Natural killer cell (primary cell): ENCODE results near the gene PLAU. TPM values are rescaled to one million over a fixed set of nuclear protein-coding genes. Genes with fewer than 3 reads are reported as not detected.

ENCODE experiments used
- ATAC-seq, 3 donors: fragments of 150-1000 bp in 2 of 3; fragments of 200-7000 bp in 1 of 3; cut with Tn5 transposase; 1 replicate in 1 of 3; 2 replicates in 2 of 3; pipeline ENCODE4 v1.10.0; 2021; ENCODE audit warnings: mild to moderate bottlenecking in 2 of 3, moderate library complexity in 2 of 3
- DNase-seq, 2 donors: peaks; one replicate each; pipeline versions ENCODE4 v3.0.0 to v3.0.0-alpha.2; 2013 to 2021; ENCODE audit warnings: mixed read lengths in 1 of 2
- H3K27ac ChIP-seq: one replicate; pipeline ENCODE4 v1.5.1; 2013; ENCODE audit warnings: mild to moderate bottlenecking, low read length
- H3K27me3 ChIP-seq: one replicate; pipeline ENCODE4 v1.6.1; 2013; ENCODE audit warnings: low read length; ENCODE audit not compliant: control insufficient read depth, insufficient read depth
- H3K36me3 ChIP-seq: one replicate; pipeline ENCODE4 v1.6.1; 2013; ENCODE audit warnings: low read length; ENCODE audit not compliant: control insufficient read depth, insufficient read depth
- H3K4me1 ChIP-seq: one replicate; pipeline ENCODE4 v1.6.1; 2013; ENCODE audit warnings: low read length; ENCODE audit not compliant: control insufficient read depth, insufficient read depth
- H3K4me3 ChIP-seq: one replicate; pipeline ENCODE4 v1.5.1; 2013; ENCODE audit warnings: low read length
- H3K9me3 ChIP-seq: one replicate; pipeline ENCODE4 v1.6.1; 2013; ENCODE audit warnings: low read length; ENCODE audit not compliant: control insufficient read depth, insufficient read depth
- H3K27ac Mint-ChIP-seq, 2 donors: one replicate each; pipeline ENCODE4 v1.8.0; 2022; ENCODE audit warnings: mild to moderate bottlenecking in 2 of 2, mixed read lengths in 2 of 2, moderate library complexity in 1 of 2
- H3K27me3 Mint-ChIP-seq, 2 donors: one replicate each; pipeline ENCODE4 v1.8.0; 2022; ENCODE audit warnings: low read depth in 2 of 2, mixed read lengths in 2 of 2
- H3K36me3 Mint-ChIP-seq: one replicate; pipeline ENCODE4 v1.8.0; 2022; ENCODE audit warnings: mixed read lengths
- H3K4me1 Mint-ChIP-seq, 2 donors: one replicate each; pipeline ENCODE4 v1.8.0; 2022; ENCODE audit warnings: mixed read lengths in 2 of 2
- H3K4me3 Mint-ChIP-seq: one replicate; pipeline ENCODE4 v1.8.0; 2022; ENCODE audit warnings: mild to moderate bottlenecking, moderate library complexity, mixed read lengths
- H3K9me3 Mint-ChIP-seq, 2 donors: one replicate each; pipeline ENCODE4 v1.8.0; 2022; ENCODE audit warnings: mixed read lengths in 2 of 2
- WGBS: methylation state at CpG from one replicate; pipeline ENCODE4 v1.1.7; 2013; ENCODE audit warnings: missing lambda C conversion rate; ENCODE audit not compliant: insufficient coverage; 5-methylcytosine and 5-hydroxymethylcytosine counted together
- intact Hi-C: fragments of 100-400 bp; cut with micrococcal nuclease; formaldehyde crosslinking; loops from one replicate; pipeline ENCODE4 v1.14.2; 2022
- total RNA-seq, 4 donors: library from RNA; stranded (reverse); fragments of 120-200 nt in 1 of 4; gene quantifications; one replicate each; pipeline versions ENCODE4 v1.2.3 to v1.2.4, GENCODE V29; 2013 to 2022
- TF ChIP-seq, protein P1 (sequence below): fragments of 200-600 bp; IDR thresholded peaks from one replicate; pipeline ENCODE4 v1.8.0; 2022; ENCODE audit warnings: antibody characterized with exemption

The PLAU gene
- total RNA-seq, 3 donors from 2014 or later (not counting 1 experiment from before 2014, with no cell fraction given) = 0.12 to 1.6 (median 0.32) TPM

GRCh38 chr10:73948947-73949633 lies 38.2 kb downstream of the PLAU start:
- Histone ChIP-seq H3K4me3 (no peak overlapping the region), H3K27ac (no peak overlapping the region), H3K36me3 (no peaks in the 10 kb centered on the region), H3K27me3 (no peaks in the 10 kb centered on the region), H3K9me3 (no peaks in the 10 kb centered on the region), H3K4me1 (peaks cover 5% of the 10 kb centered on the region)
- TF ChIP-seq, protein P1, sequence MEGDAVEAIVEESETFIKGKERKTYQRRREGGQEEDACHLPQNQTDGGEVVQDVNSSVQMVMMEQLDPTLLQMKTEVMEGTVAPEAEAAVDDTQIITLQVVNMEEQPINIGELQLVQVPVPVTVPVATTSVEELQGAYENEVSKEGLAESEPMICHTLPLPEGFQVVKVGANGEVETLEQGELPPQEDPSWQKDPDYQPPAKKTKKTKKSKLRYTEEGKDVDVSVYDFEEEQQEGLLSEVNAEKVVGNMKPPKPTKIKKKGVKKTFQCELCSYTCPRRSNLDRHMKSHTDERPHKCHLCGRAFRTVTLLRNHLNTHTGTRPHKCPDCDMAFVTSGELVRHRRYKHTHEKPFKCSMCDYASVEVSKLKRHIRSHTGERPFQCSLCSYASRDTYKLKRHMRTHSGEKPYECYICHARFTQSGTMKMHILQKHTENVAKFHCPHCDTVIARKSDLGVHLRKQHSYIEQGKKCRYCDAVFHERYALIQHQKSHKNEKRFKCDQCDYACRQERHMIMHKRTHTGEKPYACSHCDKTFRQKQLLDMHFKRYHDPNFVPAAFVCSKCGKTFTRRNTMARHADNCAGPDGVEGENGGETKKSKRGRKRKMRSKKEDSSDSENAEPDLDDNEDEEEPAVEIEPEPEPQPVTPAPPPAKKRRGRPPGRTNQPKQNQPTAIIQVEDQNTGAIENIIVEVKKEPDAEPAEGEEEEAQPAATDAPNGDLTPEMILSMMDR = no peak
- Mint-ChIP-seq H3K4me3 (no peak overlapping the region), H3K36me3 (no peaks in the 10 kb centered on the region), H3K9me3 (no peaks in the 10 kb centered on the region), H3K4me1 (peaks cover 8 to 13% of the 10 kb centered on the region in 2 donors), H3K27me3 (no peaks in the 10 kb centered on the region), H3K27ac (no peak overlapping the region)
- DNase-seq = no peak
- WGBS = 97% methylated on average over 7 of the region's 10 CpGs
- intact Hi-C loops = no loop called here
- no peak for ATAC-seq

DNA sequence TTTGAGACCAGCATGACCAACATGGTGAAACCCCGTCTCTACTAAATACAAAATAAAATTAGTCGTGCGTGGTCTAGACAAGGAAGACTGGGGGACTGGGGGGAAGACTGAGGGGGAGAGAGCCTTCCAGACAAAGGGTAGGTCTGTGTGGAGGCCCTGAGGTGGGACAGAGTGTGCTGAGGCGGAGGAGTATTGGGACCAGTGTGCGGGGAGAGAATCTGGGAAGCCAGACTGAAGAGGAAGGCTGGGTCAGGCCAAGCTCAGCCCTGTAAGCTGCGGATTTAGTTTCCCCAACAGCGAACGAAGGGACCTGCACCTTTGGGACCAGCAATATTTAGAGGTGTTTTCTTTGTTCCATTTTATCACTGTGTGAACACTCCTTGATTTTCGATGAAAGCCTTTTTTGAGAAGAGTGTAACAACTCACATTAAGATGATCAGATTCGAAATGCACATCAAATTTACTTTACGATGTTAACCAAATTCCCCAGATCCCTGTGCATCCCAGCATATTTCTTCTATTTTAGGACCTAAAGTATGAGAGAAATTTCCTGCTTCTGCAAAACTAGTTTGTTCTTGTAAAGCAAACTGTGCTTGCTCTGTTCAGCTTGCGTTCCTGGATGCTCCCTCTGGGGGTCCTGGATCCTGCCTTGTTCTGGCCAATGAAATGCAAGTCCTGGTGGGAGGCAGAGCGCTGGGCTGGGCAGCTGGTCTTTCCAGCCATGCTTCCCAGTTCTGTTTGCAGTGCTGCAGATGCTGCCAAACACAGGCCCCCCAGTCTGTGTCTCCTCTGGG lies 39.4 kb downstream of the PLAU start:
- Histone ChIP-seq H3K9me3 (no peaks in the 10 kb centered on the region), H3K36me3 (no peaks in the 10 kb centered on the region), H3K4me3 (no peak overlapping the region), H3K27me3 (no peaks in the 10 kb centered on the region), H3K27ac (no peak overlapping the region), H3K4me1 (peaks cover 5% of the 10 kb centered on the region)
- DNase-seq (no peak), ATAC-seq (no peak)
- no peaks in the 10 kb centered on the region for H3K27me3 Mint-ChIP-seq
- 93% methylated on average over 13 of the region's 13 CpGs for WGBS
- H3K9me3 Mint-ChIP-seq = no peaks in the 10 kb centered on the region
- intact Hi-C loops = no loop called here
- no peak overlapping the region for H3K27ac Mint-ChIP-seq
- no peaks in the 10 kb centered on the region for H3K36me3 Mint-ChIP-seq
- TF ChIP-seq, protein P1 = no peak
- peaks cover 10 to 19% of the 10 kb centered on the region in 2 donors for H3K4me1 Mint-ChIP-seq
- no peak overlapping the region for H3K4me3 Mint-ChIP-seq

- DNase-seq = no peak
- Mint-ChIP-seq H3K4me3 (no peak overlapping the region), H3K27me3 (no peaks in the 10 kb centered on the region), H3K4me1 (peaks cover 33 to 44% of the 10 kb centered on the region in 2 donors), H3K9me3 (no peaks in the 10 kb centered on the region), H3K27ac (peak overlapping the region in 1 of 2 donors; percentile 39), H3K36me3 (no peaks in the 10 kb centered on the region)
- WGBS = 63% methylated on average over 1 of the region's 1 CpG
- intact Hi-C loops = no loop called here
- no peak for ATAC-seq
- no peak overlapping the region for H3K27ac ChIP-seq
- H3K9me3 ChIP-seq = no peaks in the 10 kb centered on the region
- H3K4me3 ChIP-seq = no peak overlapping the region
- H3K27me3 ChIP-seq = no peaks in the 10 kb centered on the region
- TF ChIP-seq, protein P1 = no peak
- H3K4me1 ChIP-seq = peaks cover 34% of the 10 kb centered on the region
- no peaks in the 10 kb centered on the region for H3K36me3 ChIP-seq
Observed at GRCh38 chr10:73953665-73954064, 42.7 kb downstream of the PLAU start.
